ENCODE measurements around the gene IL34.

- no peak for TF ChIP-seq CTCF (IDR thresholded peaks at IDR 0.05; ENCODE audit: low read depth, low read length, missing input control)
- no peak for TF ChIP-seq ZBTB33 (IDR thresholded peaks at IDR 0.05)
- no peak for TF ChIP-seq SP1 (IDR thresholded peaks at IDR 0.05)
- no peak for TF ChIP-seq ATF3 (IDR thresholded peaks at IDR 0.05)
- no peak for TF ChIP-seq YY1 (IDR thresholded peaks at IDR 0.05)
- no peak for TF ChIP-seq RAD21 (IDR thresholded peaks at IDR 0.05)
- no peak for TF ChIP-seq TAF1 (conservative IDR thresholded peaks at IDR 0.05)
- TF ChIP-seq JUND (IDR thresholded peaks at IDR 0.05) = no peak
- no peak for TF ChIP-seq REST (IDR thresholded peaks at IDR 0.05)
- no peak for TF ChIP-seq GABPA (IDR thresholded peaks at IDR 0.05 in 1 of 2, conservative IDR thresholded peaks at IDR 0.05 in 1 of 2)
- TF ChIP-seq HNF4G (IDR thresholded peaks at IDR 0.05) = no peak
- TF ChIP-seq RXRA (IDR thresholded peaks at IDR 0.05) = no peak
- TF ChIP-seq FOXA1 (IDR thresholded peaks at IDR 0.05) = no peak
Observed at GRCh38 chr16:70704586-70704985, 58.2 kb downstream of the IL34 start.
